Activated naive CD8-positive, alpha-beta T cell treated with anti-CD3 and anti-CD28 coated beads, Interleukin-2, amount 50 U/mL, for 24 hours (primary cell): ENCODE measurements around the gene RNF222.
A peak's percentile ranks its signal among the peaks of the same experiment; 100 is the strongest.
"Not testable (repeated sequence)": the region's sequence is repeated elsewhere in the genome, so short reads cannot be mapped to it uniquely, and the experiment has no call there.

Source experiments
- ATAC-seq: fragments of 150-1000 bp; cut with Tn5 transposase; one replicate; pipeline ENCODE4 v1.10.0; 2021
- DNase-seq: peaks from one replicate; pipeline ENCODE4 v3.0.0; 2021
- H3K27ac Mint-ChIP-seq: one replicate; pipeline ENCODE4 v1.8.0; 2021; ENCODE audit warnings: mild to moderate bottlenecking, mixed read lengths
- H3K27me3 Mint-ChIP-seq: one replicate; pipeline ENCODE4 v1.8.0; 2021; ENCODE audit warnings: mixed read lengths
- H3K36me3 Mint-ChIP-seq: one replicate; pipeline ENCODE4 v1.8.0; 2021; ENCODE audit warnings: low read depth, mixed read lengths
- H3K4me1 Mint-ChIP-seq: one replicate; pipeline ENCODE4 v1.8.0; 2021; ENCODE audit warnings: mixed read lengths
- H3K4me3 Mint-ChIP-seq: one replicate; pipeline ENCODE4 v1.8.0; 2021; ENCODE audit warnings: mild to moderate bottlenecking, moderate library complexity, mixed read lengths
- H3K9me3 Mint-ChIP-seq: one replicate; pipeline ENCODE4 v1.8.0; 2021; ENCODE audit warnings: mixed read lengths

The RNF222 gene

DNA sequence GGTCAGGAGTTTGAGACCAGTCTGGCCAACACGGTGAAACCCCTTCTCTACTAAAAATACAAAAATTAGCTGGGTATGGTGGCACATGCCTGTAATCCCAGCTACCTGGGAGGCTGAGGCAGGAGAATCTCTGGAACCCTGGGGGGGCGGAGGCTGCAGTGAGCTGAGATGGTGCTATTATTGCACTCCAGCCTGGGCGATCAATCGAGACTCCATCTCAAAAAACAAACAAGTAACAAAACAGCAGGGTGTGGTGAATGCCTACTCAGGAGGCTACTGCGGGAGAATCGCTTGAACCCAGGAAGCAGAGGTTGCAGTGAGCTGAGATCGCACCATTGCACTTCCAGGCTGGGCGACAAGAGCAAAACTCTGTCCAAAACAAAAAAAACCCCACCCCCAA is 19.5 kb downstream of the RNF222 start:
- H3K36me3 Mint-ChIP-seq = peaks cover 72% of the 10 kb centered on the region
- peaks cover 71% of the 10 kb centered on the region for H3K4me1 Mint-ChIP-seq
- not testable (repeated sequence) for DNase-seq, ATAC-seq, H3K27me3 Mint-ChIP-seq, H3K9me3 Mint-ChIP-seq
- peak overlapping the region; percentile 99 for H3K27ac Mint-ChIP-seq
- H3K4me3 Mint-ChIP-seq = peak overlapping the region; percentile 98

DNA sequence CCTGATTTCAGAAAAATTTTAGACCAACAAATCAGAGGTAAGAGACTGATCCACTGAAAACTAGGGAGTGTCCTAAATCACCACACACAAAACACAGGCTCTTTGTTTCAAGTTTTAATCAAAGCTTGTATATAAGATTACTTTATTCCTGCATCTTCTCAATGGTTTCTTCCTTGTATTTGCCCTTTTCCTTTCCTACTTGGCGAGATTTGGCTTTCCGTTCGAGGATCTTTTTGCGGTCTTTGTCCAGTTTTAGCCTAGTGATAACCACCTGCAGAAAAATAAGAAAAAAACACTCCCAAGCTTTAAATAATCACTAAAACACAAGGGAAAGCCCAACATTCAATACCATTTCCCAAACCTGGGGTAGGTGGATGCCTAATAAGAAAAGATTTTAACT is 20.2 kb downstream of the RNF222 start:
- peaks cover 66% of the 10 kb centered on the region for H3K36me3 Mint-ChIP-seq
- H3K4me3 Mint-ChIP-seq = peak overlapping the region; percentile 85
- peak overlapping the region; percentile 99 for H3K27ac Mint-ChIP-seq

DNA sequence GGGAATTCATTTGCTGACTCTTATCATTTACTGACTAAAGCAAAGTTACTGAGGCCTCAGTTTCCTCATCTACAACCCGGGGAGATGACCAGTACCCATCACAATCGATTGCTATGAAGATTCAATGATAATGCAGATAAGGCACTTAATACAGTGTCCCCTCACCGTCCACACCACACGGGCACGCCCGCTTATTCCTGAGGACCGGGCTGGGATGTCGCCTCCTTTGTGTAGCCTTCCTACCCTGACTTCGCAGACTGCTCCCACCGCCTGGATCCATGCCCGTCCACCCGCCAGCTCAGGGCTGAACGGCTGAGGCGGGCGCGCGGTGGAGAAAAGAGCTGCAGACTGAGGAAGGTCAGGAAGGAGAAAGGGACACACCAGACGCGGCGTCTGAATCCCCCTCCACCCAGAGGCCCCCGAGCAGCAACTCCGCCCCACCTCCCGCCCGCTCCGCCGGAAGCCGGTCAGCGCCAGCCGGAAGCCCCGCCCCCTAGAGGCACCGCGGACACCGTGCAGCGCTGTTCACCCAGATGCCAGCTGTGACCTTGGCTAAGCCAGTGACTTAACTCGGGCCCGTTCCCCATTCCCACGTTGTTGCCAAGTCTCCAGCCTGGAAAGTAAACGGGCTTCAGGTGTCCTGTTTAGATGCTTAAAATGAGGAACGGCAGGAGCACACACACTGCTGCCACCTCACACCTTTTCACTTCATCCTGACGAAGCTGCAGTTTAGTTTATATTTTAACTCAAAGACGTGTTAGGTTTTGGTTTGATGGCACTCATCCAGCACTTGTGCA is 21.2 kb downstream of the RNF222 start, which contains the start of gene KRABD2:
Gene KRABD2, minus strand, starts transcription at position 434 of the 797 bp plus-strand sequence.
- H3K27me3 Mint-ChIP-seq = no peaks in the 10 kb centered on the region
- peaks cover 58% of the 10 kb centered on the region for H3K36me3 Mint-ChIP-seq
- H3K9me3 Mint-ChIP-seq = no peaks in the 10 kb centered on the region
- peak within 1 kb of the TSS; percentile 85 for H3K4me3 Mint-ChIP-seq
- ATAC-seq (peak; percentile 97), DNase-seq (peak; percentile 97)
- peaks cover 61% of the 10 kb centered on the region for H3K4me1 Mint-ChIP-seq
- peak within 1 kb of the TSS; percentile 99 for H3K27ac Mint-ChIP-seq

More for the DNA sequence above, 20.2 kb downstream of the RNF222 start:
- DNase-seq (no peak), ATAC-seq (no peak)
- H3K27me3 Mint-ChIP-seq = no peaks in the 10 kb centered on the region
- no peaks in the 10 kb centered on the region for H3K9me3 Mint-ChIP-seq
- peaks cover 64% of the 10 kb centered on the region for H3K4me1 Mint-ChIP-seq

DNA sequence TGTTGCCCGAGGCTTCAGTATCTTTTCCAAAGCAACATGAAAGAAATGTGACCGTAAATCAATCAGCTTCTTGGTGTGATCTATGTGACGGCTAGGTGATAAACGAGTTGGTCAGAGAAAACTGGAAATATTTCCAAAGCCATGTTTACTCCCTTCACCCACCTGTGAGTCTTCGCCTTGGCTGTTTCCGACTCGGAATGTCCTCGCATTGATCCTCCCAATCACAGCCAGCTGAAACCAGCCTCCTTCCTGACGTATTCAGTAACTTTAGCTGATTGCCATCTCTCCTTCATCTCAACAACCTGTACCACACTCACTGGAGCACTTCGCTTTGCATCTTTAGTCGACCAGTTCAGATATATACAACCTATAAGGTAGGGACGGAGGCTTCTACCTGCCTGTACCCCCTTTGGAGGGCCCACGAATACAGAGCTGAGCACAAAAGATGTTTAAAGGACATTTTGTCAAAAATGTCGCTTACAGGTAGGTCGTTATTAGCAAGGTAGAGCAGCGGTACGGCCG is 21.8 kb downstream of the RNF222 start:
- Mint-ChIP-seq H3K9me3 (no peaks in the 10 kb centered on the region), H3K27me3 (no peaks in the 10 kb centered on the region), H3K36me3 (peaks cover 51% of the 10 kb centered on the region), H3K27ac (peak overlapping the region; percentile 99), H3K4me1 (peaks cover 54% of the 10 kb centered on the region), H3K4me3 (peak overlapping the region; percentile 85)
- no peak for ATAC-seq
- DNase-seq = no peak

DNA sequence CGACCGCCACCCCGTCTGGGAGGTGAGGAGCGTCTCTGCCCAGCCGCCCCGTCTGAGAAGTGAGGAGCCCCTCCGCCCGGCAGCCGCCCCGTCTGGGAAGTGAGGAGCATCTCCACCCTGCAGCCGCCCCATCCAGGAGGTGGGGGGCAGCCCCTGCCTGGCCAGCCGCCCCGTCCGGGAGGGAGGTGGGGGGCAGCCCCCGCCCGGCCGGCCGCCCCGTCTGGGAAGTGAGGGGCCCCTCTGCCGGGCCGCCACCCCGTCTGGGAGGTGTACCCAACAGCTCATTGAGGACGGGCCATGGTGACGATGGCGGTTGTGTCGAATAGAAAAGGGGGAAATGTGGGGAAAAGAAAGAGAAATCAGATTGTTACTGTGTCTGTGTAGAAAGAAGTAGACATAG is 23.8 kb downstream of the RNF222 start:
- not testable (repeated sequence) for DNase-seq, H3K4me3 Mint-ChIP-seq, H3K9me3 Mint-ChIP-seq, H3K27me3 Mint-ChIP-seq, H3K27ac Mint-ChIP-seq, ATAC-seq
- Mint-ChIP-seq H3K36me3 (peaks cover 43% of the 10 kb centered on the region), H3K4me1 (peaks cover 37% of the 10 kb centered on the region)

DNA sequence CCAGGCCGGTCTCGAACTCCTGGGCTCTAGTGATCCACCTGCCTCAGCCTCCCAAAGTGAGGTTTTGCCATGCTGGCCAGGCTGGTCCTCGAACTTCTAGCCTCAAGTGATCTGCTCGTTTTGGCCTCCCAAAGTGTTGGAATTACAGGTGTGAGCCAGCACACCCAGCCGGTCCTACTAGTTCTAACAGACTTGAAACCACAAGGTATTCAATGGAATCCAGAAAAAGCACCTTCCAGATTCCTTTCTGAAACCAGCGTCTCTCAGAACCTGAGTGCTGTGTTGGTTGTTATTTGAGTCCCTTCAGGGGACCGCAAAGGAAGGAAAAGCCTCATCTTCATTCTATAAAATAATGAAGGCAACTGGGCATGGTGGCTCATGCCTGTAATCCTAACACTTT is 25.2 kb downstream of the RNF222 start:
- no peaks in the 10 kb centered on the region for H3K27me3 Mint-ChIP-seq
- H3K4me3 Mint-ChIP-seq = no peak overlapping the region
- peaks cover 32% of the 10 kb centered on the region for H3K36me3 Mint-ChIP-seq
- no peak overlapping the region for H3K27ac Mint-ChIP-seq
- no peak for ATAC-seq
- no peaks in the 10 kb centered on the region for H3K9me3 Mint-ChIP-seq
- no peak for DNase-seq
- peaks cover 24% of the 10 kb centered on the region for H3K4me1 Mint-ChIP-seq

DNA sequence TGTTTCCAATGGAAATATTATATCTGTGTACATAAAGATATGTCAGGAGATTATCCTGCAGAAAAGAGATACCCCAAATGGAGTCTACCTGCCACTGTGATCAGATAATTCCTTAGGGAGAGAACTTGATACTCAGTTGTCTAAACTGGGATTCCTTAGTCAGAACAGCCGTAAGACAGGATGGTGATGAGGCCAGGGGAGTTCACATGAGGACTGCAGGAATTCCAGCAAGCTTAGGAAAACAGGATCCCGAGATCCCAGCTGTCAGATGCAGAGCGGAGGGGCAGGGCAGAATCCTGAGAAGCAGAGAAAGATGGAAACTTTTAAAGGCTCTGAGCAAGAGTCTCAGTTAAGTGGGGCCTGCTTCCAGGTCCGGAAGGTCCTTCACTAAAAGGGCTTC is 25.8 kb downstream of the RNF222 start:
- no peak overlapping the region for H3K27ac Mint-ChIP-seq
- no peak overlapping the region for H3K4me3 Mint-ChIP-seq
- no peaks in the 10 kb centered on the region for H3K9me3 Mint-ChIP-seq
- ATAC-seq (no peak), DNase-seq (no peak)
- H3K4me1 Mint-ChIP-seq = peaks cover 17% of the 10 kb centered on the region
- H3K36me3 Mint-ChIP-seq = peaks cover 26% of the 10 kb centered on the region
- H3K27me3 Mint-ChIP-seq = no peaks in the 10 kb centered on the region

DNA sequence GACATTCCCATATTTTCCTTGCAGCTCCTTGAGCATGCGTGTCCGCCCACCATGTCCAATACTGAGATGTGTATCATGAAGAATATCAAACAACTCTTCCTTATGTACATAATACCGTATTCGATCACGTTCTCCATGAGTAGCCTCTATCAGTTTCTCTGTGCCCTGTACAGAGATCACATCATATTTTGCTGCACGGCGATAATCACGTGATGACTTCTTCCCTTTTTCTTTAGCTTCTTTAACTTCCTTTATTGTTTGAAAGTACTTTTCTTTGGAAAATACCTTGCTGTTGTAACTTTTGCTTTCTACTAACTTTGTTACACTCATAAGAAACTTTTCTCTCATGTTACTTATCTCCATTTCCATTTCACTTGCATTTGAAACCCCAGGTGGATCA is 27.7 kb downstream of the RNF222 start:
- DNase-seq (no peak), ATAC-seq (no peak)
- Mint-ChIP-seq H3K27ac (no peak overlapping the region), H3K9me3 (no peaks in the 10 kb centered on the region), H3K36me3 (peaks cover 14% of the 10 kb centered on the region), H3K4me1 (peaks cover 4% of the 10 kb centered on the region), H3K27me3 (no peaks in the 10 kb centered on the region), H3K4me3 (no peak overlapping the region)

DNA sequence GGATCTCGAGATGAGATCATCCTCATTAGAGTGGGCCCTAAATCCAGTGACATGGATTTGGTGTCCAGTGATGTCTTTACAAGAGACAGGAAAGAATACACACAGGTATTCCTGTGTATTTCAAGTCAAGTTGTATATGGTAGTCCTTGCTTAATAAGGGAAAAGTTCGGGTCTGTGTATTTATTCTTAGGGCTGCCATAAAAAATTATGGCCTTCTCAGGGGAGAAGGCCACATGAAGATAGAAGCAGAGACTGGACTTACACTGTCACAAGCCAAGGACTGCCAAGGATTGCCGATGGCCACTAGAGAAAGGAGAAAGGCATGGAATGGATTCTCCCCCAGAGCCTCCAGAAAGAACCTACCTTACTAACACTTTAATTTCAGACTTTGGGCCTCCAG is 29.4 kb downstream of the RNF222 start:
- no peak for ATAC-seq
- Mint-ChIP-seq H3K27me3 (no peaks in the 10 kb centered on the region), H3K4me1 (peaks cover 2% of the 10 kb centered on the region), H3K27ac (no peak overlapping the region), H3K4me3 (no peak overlapping the region), H3K9me3 (no peaks in the 10 kb centered on the region), H3K36me3 (peaks cover 14% of the 10 kb centered on the region)
- no peak for DNase-seq

DNA sequence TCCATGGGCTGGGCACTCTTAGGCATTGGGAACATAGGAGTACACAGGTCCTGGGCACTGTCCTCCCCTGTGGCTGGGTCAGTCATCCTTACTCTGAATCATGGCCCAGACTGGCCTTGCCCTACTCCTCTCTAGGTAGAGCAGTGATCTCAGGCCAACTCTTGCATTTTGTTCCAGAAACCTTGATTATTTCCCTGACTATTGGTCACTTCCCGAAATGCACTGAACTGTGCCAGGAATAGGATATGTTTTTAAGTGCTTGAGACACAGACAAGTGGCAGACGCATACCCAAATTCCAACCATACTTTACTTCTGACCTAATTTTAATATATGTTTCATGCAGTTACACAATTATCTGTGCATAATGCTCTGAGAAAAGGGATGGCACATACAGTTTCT is 31.4 kb downstream of the RNF222 start:
- DNase-seq (no peak), ATAC-seq (no peak)
- peaks cover 2% of the 10 kb centered on the region for H3K4me1 Mint-ChIP-seq

DNA sequence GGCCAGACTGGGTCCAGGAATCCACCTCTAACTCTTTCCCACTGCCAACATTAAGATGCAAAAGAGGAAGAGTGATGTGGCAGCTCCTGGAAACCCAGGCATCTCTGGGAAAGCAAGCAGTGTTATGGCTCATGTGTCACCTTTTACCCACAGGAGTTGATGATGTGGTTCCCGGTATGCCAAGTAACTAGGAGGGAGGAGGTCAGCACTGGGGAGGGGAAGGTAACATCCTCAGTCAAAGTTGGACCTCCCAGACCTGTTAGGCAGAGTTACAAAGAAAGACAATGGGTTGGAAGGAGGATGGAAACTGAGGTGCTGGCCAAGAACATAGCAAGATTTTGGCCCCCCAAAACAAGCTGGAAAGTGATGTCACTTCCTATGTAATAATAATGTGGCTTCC is 32.5 kb downstream of the RNF222 start:
- Mint-ChIP-seq H3K4me1 (peaks cover 2% of the 10 kb centered on the region), H3K9me3 (no peaks in the 10 kb centered on the region), H3K4me3 (no peak overlapping the region), H3K36me3 (peaks cover 12% of the 10 kb centered on the region), H3K27me3 (no peaks in the 10 kb centered on the region), H3K27ac (no peak overlapping the region)
- ATAC-seq (no peak), DNase-seq (no peak)

More for the DNA sequence above, 31.4 kb downstream of the RNF222 start:
- no peak overlapping the region for H3K4me3 Mint-ChIP-seq
- H3K27ac Mint-ChIP-seq = no peak overlapping the region
- no peaks in the 10 kb centered on the region for H3K27me3 Mint-ChIP-seq
- H3K36me3 Mint-ChIP-seq = peaks cover 12% of the 10 kb centered on the region
- no peaks in the 10 kb centered on the region for H3K9me3 Mint-ChIP-seq

DNA sequence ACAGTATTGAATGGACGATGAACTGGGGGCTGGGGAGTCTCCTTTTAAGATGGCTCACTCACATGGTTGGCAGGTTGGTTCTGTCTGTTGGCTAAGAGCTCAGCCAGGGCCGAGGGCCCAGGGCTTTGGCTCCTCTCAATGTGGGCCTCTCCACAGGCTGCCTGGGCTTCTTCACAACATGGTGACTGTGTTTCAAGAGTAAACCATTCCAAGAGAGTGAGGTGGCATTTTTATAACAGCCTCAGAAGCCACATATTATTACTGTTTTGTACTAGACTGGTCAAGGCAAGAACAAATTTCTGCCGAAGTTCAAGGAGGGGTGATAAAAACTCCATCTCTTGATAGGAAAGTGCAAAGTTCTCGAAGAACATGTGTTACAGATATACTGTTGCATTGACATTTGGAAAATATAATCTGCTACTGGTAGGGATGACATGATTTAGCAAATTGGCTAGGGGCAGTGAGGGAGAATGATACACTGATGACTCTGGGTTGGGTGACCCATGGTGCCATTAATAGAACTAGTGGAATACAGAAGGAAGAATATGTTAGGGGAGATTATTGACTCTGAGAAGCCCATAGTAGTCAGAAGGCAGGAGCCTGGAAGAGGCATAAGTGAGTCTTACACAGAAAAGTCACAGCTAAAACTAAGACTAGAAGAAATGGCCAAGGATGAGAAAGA is 34.8 kb downstream of the RNF222 start:
- peaks cover 6% of the 10 kb centered on the region for H3K4me1 Mint-ChIP-seq
- H3K36me3 Mint-ChIP-seq = no peaks in the 10 kb centered on the region
- H3K27me3 Mint-ChIP-seq = no peaks in the 10 kb centered on the region
- DNase-seq = no peak
- H3K9me3 Mint-ChIP-seq = no peaks in the 10 kb centered on the region
- no peak overlapping the region for H3K4me3 Mint-ChIP-seq
- no peak overlapping the region for H3K27ac Mint-ChIP-seq
- ATAC-seq = no peak

DNA sequence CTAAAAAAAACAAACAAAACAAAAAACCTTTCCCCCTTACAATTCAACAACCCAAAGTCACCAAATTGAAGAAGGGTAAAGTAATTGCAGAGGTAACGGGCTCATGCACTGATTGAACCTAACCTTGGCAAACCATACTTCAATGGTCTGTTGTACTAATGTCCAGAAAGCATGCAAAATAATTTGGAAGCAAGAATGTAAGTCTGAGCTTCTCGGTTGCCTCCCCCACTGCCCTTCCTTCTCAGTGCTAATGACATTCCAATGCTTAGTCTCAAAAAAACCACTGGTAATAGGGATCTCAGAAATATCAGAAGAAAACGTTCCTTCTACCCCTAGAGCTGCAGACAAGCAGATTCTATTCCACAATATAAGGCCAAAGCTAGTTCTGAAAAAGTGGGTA is 36.9 kb downstream of the RNF222 start:
- Mint-ChIP-seq H3K27me3 (no peaks in the 10 kb centered on the region), H3K4me3 (no peak overlapping the region), H3K36me3 (no peaks in the 10 kb centered on the region), H3K4me1 (peaks cover 6% of the 10 kb centered on the region), H3K9me3 (no peaks in the 10 kb centered on the region), H3K27ac (no peak overlapping the region)
- no peak for DNase-seq
- ATAC-seq = no peak

DNA sequence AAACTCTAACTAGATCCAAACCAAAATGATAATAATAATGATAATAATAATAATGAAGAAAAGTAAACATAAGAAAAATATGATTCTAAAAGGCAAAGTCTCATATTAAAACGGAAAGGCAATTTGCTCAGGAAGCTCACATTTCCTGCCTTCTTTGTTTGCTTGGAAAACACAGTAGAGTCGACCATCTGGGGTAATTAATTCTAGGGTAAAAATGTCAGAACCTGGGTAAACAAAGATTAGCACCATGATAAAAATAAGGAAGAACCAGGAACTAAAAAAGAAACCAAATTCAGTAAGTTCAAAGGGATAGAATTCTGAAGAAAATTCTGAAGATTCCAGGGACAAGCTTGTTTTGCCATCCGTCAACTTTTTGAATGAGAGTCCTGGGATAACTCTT is 37.4 kb downstream of the RNF222 start:
- peaks cover 6% of the 10 kb centered on the region for H3K4me1 Mint-ChIP-seq
- H3K4me3 Mint-ChIP-seq = no peak overlapping the region
- H3K27ac Mint-ChIP-seq = no peak overlapping the region
- H3K9me3 Mint-ChIP-seq = no peaks in the 10 kb centered on the region
- no peaks in the 10 kb centered on the region for H3K36me3 Mint-ChIP-seq
- no peak for ATAC-seq
- no peak for DNase-seq
- H3K27me3 Mint-ChIP-seq = no peaks in the 10 kb centered on the region

DNA sequence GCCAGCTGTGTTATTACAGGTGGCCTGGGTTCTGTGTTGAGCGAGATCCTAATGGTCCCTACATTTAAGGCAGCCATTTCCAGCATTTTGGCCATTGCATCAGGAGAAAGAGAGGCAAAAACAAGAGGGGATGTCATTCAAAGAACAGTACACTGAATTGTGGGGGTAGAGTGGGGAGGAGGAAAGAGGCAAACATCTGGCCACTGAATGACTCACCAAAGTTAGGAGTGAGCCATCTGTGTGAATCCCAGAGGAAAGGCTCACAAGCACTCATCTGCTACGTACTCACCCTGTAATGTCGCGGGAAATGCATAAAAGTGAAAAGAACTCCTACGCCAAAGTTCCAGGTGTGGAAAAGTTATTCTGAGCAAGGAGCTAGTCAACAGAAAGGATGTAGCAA is 37.9 kb downstream of the RNF222 start:
- no peaks in the 10 kb centered on the region for H3K36me3 Mint-ChIP-seq
- ATAC-seq = no peak
- H3K27ac Mint-ChIP-seq = no peak overlapping the region
- DNase-seq = no peak
- H3K9me3 Mint-ChIP-seq = no peaks in the 10 kb centered on the region
- H3K4me3 Mint-ChIP-seq = no peak overlapping the region
- H3K27me3 Mint-ChIP-seq = no peaks in the 10 kb centered on the region
- peaks cover 6% of the 10 kb centered on the region for H3K4me1 Mint-ChIP-seq
